HG03175 (cell line): ENCODE results near the gene RAD50.

Experiments
- ATAC-seq: cut with Tn5 transposase; IDR thresholded peaks from one replicate; pipeline ENCODE4 v1.9.1; 2021; ENCODE audit warnings: mild to moderate bottlenecking, moderate library complexity; ENCODE audit not compliant: unreplicated experiment

RAD50 gene

DNA sequence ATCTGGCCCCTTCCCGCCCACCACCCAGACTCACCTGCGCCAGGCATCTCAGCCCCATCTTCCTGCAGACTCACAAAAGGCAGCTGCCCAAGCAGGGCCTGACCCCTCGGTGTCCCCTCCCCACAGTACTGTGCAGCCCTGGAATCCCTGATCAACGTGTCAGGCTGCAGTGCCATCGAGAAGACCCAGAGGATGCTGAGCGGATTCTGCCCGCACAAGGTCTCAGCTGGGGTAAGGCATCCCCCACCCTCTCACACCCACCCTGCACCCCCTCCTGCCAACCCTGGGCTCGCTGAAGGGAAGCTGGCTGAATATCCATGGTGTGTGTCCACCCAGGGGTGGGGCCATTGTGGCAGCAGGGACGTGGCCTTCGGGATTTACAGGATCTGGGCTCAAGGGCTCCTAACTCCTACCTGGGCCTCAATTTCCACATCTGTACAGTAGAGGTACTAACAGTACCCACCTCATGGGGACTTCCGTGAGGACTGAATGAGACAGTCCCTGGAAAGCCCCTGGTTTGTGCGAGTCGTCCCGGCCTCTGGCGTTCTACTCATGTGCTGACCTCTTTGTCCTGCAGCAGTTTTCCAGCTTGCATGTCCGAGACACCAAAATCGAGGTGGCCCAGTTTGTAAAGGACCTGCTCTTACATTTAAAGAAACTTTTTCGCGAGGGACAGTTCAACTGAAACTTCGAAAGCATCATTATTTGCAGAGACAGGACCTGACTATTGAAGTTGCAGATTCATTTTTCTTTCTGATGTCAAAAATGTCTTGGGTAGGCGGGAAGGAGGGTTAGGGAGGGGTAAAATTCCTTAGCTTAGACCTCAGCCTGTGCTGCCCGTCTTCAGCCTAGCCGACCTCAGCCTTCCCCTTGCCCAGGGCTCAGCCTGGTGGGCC lies 103.1 kb downstream of the RAD50 start:
- no peak for ATAC-seq

- no peak for ATAC-seq
Measured at GRCh38 chr5:132661231-132662003, 104.6 kb downstream of the RAD50 start.

DNA sequence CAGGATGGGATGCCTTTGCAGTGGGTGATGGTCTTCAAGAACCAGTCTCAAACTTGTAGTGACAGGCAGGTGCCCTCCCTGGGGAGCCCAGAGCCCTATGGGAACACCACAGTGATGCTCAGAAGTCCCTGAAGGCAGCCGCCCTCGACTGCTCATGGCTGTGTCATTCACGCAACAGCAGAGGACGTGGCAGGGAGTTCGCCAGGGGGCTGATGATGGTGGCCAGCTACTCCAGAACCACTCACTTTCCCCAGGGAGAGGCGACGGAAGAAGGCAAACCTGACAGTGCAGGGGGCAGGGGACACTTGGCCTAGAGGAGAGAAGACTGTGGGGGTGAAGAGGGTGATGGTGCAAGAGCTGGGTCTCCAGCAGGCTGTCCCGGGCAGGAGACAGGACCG lies 105.2 kb downstream of the RAD50 start:
- ATAC-seq = no peak

DNA sequence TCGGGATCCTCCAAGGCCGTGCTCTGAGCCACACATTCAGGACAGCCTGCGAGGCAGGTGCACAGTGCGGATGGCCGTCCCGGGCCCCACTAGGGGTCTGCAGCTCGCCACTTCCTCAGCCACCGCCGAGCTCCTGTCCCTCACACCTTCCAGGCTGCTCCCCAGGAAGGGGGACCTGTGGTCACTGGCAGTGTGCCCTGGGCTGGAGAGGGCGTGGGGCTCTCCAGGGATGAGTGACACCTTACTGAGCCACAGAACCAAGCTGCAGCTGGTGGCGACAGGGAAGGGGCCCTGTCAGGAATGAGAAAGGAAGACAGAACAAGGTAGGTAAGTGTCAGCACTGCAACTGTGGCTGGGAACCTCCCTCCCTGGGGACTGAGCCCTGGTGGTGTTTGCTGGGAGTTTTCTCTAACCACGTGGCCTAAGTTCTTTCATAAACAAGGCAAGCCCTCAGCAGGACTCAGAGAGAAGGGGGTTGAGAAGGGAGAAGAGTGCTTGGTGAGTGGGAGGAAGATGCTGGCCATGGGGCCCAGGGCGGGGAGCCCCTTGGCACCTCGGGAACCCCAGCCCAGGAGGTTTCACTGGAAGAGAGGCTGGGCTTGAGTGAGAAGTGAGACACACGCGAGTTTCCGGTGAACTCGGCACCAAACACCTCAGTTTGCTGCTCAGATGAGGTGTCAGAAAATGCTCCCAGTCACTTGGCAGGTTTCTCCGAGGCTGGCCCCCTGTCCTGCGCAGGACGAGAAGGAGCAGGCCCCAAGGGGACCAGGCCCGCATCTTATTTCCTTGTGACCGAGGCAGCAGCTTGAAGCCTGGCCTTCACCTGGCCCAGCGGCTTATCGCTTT lies 106.4 kb downstream of the RAD50 start:
- ATAC-seq = peak; percentile 66

DNA sequence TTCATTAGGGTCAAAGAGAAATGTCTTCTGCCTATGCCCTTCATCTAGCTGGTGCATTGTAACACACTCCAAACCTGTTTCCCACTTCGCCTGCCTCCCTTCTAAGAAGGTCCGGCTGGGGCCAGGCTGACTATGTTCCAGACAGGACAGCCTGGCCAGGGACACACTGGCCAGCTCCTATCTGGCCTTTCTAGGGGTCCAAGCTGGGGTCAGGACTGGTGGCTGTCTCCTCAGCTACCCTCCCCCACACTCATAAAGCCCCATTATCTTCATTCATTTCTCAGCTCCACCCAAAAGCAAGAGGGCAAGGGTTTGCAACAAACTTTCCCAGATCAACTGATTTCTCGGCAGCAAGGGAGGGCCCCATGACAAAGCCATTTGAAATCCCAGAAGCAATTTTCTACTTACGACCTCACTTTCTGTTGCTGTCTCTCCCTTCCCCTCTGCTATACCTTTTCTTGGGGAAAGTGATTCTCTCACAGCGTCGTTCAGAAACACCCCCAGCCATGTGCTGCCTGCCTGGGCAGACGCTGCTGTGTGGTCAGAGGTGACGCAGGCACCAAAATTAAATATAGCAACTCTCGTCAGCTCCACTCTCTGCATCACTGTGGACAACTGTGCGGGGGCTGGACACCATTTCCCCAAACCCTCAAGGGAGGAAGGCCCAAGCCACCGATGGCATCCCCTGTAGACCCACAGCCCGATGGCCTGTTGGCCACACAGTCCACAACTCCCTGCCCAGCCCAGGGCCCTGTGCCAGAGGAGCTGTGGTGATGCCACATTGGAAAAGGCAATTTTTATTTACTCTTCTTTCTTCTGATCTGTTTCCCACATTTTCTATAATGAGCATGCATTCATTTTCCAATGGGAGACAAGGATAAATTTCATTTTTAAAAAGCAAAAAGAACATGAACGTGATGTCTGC lies 107.3 kb downstream of the RAD50 start:
- ATAC-seq = peak; percentile 60

GRCh38 chr5:132664696-132665209 lies 108.0 kb downstream of the RAD50 start:
- ATAC-seq = no peak

GRCh38 chr5:132665574-132666080 lies 108.8 kb downstream of the RAD50 start:
- no peak for ATAC-seq

GRCh38 chr5:132666310-132667123 lies 109.7 kb downstream of the RAD50 start:
- no peak for ATAC-seq

- no peak for ATAC-seq
Measured at GRCh38 chr5:132667309-132667708, 110.5 kb downstream of the RAD50 start.

DNA sequence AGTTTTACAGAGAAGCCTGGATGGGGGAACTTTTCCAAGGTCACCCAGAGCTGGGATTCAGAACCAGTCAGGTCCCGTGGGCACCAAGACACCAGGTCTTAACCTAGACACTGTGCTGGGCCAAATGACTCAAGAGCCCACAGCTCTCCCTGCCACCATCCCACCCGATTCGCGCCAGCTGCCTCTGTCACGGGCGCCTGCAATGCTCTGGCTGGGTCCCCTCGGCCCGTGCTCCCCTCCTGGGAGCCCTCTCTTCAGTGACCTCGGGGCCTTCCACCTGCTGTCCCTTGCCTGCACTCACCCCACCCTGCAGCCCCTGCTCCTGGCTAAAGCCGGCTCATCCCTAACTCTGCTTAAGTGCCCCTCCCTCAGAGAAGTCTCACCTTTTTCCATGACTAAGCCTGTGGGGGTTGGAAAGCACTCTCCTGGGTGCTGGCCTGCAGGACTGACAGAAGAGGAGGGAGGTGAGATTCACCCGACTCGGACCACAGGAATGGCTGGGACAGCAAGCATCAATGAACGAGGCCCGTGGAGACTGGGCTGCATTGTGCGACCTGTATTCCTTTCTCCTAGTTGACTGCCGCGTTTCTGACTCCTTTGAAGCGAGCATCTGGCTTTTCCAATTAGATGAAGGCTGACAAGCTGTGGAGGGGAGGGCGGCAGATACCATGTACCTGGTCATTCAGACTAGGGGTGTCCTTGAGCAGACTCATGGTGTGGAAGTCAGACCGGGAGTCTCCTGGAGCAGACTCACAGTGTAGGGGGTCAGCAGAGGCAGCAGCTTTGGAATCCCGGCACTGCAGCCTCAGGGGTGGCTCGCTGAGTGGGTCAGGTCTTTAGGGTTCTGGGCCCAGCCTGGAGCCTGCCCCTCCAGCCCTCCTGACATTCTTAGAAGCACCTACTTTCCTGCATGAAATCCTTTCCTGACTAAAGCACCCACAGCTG lies 111.3 kb downstream of the RAD50 start:
- no peak for ATAC-seq

DNA sequence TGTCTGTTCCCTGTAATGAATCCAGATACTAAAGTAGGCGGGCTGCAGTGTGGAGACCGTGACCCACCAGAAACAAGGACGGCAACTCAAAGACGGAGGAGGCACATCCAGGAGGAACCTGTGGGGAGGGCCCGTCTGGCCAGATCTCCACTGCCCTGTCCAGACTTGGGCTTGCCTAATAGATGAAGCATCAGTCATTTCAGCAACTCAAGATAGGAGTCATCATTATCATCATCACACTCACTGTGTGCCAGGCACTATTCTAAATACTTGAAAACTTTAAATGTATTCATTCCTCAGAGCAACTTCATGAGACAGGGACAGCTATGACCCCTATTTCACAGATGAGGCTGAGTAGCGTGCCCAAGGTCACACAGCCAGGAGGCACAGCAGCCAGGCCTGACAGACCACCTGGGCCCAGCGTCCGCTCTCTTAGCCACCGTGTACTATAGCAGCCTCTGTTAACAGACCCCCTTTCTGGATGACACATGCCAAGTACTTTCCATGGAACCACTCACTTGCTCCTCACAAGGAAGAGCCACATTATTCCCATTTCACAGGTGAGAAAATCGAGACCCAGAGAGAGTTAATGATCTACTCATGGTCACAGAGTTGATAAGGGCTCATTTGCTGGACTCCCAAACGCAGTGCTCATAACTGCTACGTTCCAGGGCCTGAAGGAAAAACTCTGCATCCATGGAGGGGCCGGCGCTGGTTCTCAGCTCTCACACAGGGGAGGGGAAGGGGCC lies 112.1 kb downstream of the RAD50 start:
- ATAC-seq = no peak

GRCh38 chr5:132669455-132669820 lies 112.7 kb downstream of the RAD50 start:
- no peak for ATAC-seq

DNA sequence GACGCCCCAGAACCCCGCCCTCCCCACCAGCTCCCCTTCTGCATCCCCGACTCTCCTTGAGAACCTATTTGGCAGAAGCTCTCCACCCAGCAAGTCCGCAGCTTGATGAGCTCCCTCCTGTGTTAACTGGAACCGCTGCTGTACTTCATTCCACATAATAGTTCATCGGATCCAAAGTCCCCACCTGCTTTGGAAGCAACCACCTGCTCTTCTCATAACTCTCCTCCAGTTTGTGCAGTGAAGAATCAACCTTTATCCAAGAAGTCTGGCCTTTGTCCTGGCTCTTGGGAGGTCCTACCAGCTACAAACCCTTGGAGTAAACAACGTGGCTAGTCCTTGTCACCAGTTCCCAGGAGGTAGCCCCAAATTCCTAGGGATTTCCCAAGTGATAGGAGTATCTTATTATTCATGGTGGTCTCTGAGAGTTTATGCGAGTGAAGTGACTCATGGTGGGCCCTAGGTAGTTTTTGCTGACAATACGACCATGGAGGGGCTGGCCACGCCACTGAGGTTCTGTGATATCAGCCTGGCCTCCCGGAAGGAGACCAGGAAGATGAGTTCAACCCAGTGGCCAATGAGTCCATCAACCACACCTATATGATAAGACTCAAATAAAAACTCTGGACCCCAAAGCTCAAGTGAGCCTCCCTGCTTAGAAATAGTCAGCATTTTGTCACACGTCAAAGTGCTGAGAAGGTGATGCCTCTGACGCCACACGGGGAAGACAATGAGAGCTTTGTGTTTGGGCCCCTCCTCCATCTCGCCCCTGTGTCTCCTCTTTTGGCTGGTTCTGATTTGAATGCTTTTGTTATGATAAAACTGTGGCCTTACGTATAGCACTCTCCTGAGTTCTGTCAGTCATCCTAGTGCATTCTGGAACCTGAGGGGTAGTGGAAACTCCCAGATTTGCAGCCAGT lies 113.4 kb downstream of the RAD50 start:
- ATAC-seq = no peak

- ATAC-seq = no peak
Measured at GRCh38 chr5:132671000-132671399, 114.2 kb downstream of the RAD50 start.

- ATAC-seq = no peak
Measured at GRCh38 chr5:132673488-132673887, 116.7 kb downstream of the RAD50 start.
